ENCODE data around the gene FNIP1.
"Not testable (repeated sequence)": the region's sequence is repeated elsewhere in the genome, so short reads cannot be mapped to it uniquely, and the experiment has no call there.

Gene FNIP1

DNA sequence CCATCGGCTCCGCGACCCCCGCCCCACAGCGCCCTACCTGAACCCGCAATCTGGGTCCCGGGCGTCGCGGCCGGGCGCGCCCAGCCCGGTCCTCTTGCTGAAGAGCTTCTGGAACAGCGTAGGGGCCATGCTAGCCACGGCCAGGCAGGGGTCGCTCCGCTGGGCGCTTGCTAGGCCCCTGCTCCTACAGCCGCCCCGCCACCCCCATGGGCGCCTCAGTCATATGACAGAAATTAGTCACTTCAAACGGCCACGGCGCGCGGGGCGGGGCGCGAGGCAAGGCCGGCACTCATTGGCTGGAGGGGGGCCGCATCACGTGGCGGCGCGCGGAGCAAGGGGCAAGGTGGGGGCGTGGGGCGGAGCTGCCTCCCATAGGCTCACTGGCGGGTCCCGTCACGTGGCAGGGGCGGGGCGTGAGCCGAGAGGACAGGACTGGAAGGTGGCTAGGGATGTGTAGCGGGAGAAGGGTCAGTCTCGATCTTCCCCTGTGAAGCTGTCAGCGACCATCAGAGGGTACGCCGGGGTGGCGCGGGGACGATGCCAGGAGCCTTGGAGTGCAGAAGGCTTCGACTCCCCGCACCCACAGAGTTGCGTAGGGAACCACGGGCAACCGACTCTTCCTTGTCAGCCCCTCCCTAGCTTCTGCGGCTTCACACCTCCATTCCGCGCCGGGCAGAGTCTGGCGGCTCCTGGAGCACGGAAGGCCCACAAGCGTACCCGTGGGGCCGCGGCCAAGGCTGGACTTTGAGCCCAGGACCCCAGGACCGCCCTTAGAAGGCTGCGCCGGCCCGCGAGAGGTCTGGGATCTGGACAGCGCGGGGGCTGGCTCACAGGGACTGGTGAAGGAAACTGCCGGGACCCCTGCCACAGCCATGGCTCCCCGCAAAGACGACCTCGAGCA is at the start of gene FNIP1:
Gene FNIP1, minus strand, starts transcription at position 225 of the 901 bp plus-strand sequence. Its CDS starts 96 bp downstream, at position 129.
- no peaks in the 10 kb centered on the region for H3K27me3 ChIP-seq
- H3K4me3 ChIP-seq = peak within 1 kb of the TSS; percentile 96
- peaks cover 43% of the 10 kb centered on the region for H4K20me1 ChIP-seq
- no peaks in the 10 kb centered on the region; the same call in 1 of the 2 replicates for H3K36me3 ChIP-seq
- peak within 1 kb of the TSS; percentile 96 for H3K9ac ChIP-seq
- TF ChIP-seq Cebpa-rat (IDR thresholded peaks at IDR 0.05) = no peak
- H3K4me2 ChIP-seq = peak within 1 kb of the TSS; percentile 85
- peaks cover 32% of the 10 kb centered on the region for H3K4me1 ChIP-seq
- no peaks in the 10 kb centered on the region for H3K9me3 ChIP-seq
- peak within 1 kb of the TSS; percentile 96 for H3K27ac ChIP-seq

DNA sequence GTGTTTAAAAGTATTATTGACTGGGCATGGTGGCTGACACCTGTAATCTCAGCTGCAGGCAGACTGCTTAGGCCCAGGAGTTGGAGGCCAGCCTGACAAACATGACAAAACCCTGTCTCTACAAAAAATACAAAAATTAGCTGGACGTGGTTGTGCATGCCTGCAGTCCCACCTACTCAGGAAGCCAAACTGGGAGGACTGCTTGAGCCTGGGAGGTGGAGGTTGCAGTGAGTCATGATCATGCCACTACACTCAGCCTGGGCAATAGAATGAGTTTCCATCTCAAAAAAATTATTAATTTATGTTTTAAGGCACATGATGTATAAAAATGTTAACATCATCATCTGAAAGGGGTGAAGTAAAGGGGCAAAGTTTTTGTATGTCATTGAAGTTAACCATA is 49.7 kb upstream of the FNIP1 start:
- Histone ChIP-seq H3K4me2 (no peak overlapping the region), H3K9me3 (peaks cover 58% of the 10 kb centered on the region)
- TF ChIP-seq Cebpa-rat (IDR thresholded peaks at IDR 0.05) = no peak

DNA sequence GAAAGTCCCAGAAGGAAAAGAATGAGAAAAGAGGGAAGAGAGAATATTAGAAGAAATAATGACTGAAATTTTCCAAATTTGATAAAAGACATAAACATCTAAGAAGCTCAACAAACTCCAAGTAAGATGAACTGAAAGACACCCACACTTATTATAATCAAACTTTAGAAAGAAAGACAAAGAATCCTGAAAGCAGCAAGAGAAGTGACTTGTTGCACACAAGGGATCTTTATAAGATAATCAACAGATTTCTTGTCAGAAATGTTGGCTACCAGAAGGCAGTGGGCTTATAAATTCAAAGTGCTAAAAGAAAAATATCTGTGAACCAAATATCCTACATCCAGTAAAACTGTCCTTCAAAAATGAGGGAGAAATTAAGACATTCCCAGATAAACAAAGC is 49.0 kb upstream of the FNIP1 start:
- no peaks in the 10 kb centered on the region for H3K27me3 ChIP-seq
- no peak overlapping the region for H3K4me2 ChIP-seq
- H3K9me3 ChIP-seq = peaks cover 64% of the 10 kb centered on the region
- no peaks in the 10 kb centered on the region for H3K4me1 ChIP-seq
- TF ChIP-seq Cebpa-rat (IDR thresholded peaks at IDR 0.05) = no peak
- no peaks in the 10 kb centered on the region for H4K20me1 ChIP-seq
- H3K9ac ChIP-seq = no peak overlapping the region
- no peak overlapping the region for H3K4me3 ChIP-seq
- H3K27ac ChIP-seq = no peak overlapping the region
- H3K36me3 ChIP-seq = no peaks in the 10 kb centered on the region

More for the DNA sequence above, 49.7 kb upstream of the FNIP1 start:
- Histone ChIP-seq H3K27me3 (no peaks in the 10 kb centered on the region), H4K20me1 (no peaks in the 10 kb centered on the region), H3K9ac (no peak overlapping the region), H3K36me3 (no peaks in the 10 kb centered on the region), H3K27ac (no peak overlapping the region), H3K4me3 (no peak overlapping the region), H3K4me1 (no peaks in the 10 kb centered on the region)

DNA sequence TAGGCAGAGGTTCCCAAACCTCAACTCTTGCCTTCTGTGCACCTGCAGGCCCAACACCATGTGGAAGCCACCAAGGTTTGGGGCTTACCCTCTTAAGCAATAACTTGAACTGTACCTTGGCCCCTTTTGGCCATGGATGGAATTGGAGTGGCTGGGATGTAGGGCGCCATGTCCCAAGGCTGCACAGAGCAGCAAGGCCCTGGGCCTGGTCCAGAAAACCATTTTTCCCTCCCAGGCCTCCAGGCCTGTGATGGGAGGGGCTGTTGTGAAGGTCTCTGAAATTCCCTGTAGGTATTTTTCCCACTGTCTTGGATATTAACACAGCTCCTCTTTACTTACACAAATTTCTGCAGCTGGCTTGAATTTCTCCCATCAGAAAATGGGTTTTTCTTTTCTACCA is 46.2 kb upstream of the FNIP1 start:
- not testable (repeated sequence) for H3K27ac ChIP-seq, H3K27me3 ChIP-seq, H3K9ac ChIP-seq, H3K36me3 ChIP-seq, H3K4me3 ChIP-seq, H3K4me2 ChIP-seq, H3K4me1 ChIP-seq, H4K20me1 ChIP-seq
- peaks cover 68% of the 10 kb centered on the region for H3K9me3 ChIP-seq

DNA sequence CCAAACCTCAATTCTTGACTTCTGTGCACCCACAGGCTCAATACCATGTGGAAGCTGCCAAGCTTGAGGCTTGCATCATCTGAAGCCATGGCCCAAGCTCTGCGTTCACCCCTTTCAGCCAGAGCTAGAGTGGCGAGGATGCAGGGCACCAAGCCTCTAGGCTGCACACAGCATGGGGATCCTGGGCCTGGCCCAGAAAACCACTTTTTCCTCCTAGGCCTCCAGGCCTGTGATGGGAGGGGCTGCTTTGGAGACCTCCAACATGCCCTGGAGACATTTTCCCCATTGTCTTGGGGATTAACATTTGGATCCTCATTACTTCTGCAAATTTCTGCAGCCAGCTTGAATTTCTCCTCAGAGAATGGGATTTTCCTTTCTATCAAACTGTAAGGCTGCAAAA is 35.9 kb upstream of the FNIP1 start:
- H3K9ac ChIP-seq, H3K4me3 ChIP-seq, H3K27me3 ChIP-seq, H3K4me2 ChIP-seq, H3K4me1 ChIP-seq, H3K27ac ChIP-seq, H3K36me3 ChIP-seq, H4K20me1 ChIP-seq: not testable (repeated sequence)
- peaks cover 20% of the 10 kb centered on the region for H3K9me3 ChIP-seq

DNA sequence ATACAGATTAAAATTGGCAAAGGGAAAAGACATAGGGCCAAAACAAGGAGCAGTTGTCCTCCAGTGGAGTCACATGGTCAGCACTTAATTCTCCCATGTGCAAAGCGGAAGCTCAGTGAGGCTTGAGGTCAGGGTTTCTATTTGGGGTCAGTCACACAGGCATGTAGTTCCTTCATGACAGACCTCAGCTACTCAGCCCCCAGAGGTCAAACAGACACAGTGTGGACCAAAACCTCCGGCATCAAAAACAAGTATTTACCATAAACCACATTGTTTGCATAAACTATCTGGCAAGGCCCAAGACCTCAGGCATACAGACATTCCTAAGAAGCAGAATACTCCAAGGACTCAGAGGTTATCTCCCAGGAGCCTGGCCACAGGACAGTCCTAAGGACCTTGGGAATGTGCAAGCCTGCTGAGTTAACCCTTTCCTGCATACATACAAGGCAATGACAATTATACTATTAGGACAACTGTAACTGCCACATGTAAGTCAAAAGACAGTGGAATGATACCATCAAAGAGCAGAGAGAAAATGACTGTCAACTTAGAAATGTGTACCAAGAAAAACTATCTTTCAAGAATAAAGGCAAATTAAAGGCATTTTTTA is 28.7 kb upstream of the FNIP1 start:
- Histone ChIP-seq H3K9ac (no peak overlapping the region), H3K4me3 (no peak overlapping the region), H3K9me3 (peaks cover 15% of the 10 kb centered on the region), H3K36me3 (no peaks in the 10 kb centered on the region), H3K4me2 (no peak overlapping the region), H3K27ac (no peak overlapping the region), H4K20me1 (no peaks in the 10 kb centered on the region), H3K4me1 (no peaks in the 10 kb centered on the region), H3K27me3 (no peaks in the 10 kb centered on the region)
- TF ChIP-seq Cebpa-rat (IDR thresholded peaks at IDR 0.05) = no peak

DNA sequence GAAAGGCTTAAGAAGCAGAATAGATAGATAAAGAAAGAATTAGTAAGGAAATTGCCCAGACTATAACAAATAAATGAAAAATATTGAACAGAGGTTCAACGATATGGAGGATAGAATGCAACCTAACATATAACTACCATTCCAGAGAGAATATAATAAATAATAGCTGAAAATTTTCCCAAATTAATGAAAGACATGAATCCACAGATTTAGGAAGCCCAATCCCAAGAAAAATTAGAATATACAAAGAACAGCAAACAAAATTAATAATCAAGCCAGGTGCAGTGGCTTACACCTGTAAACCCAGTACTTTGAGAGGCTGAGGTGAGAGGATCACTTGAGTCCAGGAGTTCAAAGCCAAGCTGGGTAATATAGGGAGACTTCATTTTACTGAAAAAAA is 27.8 kb upstream of the FNIP1 start:
- Histone ChIP-seq H3K36me3 (no peaks in the 10 kb centered on the region), H3K9me3 (peaks cover 15% of the 10 kb centered on the region), H3K27me3 (no peaks in the 10 kb centered on the region), H3K4me2 (no peak overlapping the region), H3K9ac (no peak overlapping the region), H3K27ac (no peak overlapping the region), H3K4me3 (no peak overlapping the region), H4K20me1 (no peaks in the 10 kb centered on the region), H3K4me1 (no peaks in the 10 kb centered on the region)
- TF ChIP-seq Cebpa-rat (IDR thresholded peaks at IDR 0.05) = no peak

DNA sequence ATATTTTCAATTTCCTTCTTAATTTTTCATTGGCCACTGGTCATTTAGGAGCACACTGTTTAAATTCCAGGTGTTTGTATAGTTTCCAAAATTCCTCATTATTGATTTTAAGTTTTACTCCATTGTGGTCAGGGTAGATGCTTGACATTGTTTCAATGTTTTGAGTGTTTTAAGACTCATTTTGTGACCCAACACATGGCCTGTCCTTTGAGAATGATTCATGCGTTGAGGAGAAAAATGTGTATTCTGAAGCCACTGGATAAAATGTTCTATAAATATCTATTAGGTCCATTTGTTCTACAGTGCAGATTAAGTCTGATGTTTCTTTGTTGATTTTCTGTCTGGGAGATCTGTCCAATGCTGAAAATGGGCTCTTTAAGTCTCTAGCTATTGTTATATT is 24.4 kb upstream of the FNIP1 start:
- Histone ChIP-seq H4K20me1 (no peaks in the 10 kb centered on the region), H3K4me3 (no peak overlapping the region), H3K9ac (no peak overlapping the region), H3K4me1 (no peaks in the 10 kb centered on the region), H3K27ac (no peak overlapping the region), H3K27me3 (no peaks in the 10 kb centered on the region), H3K9me3 (peaks cover 5% of the 10 kb centered on the region; the same call in 1 of the 2 replicates), H3K36me3 (no peaks in the 10 kb centered on the region), H3K4me2 (no peak overlapping the region)
- no peak for TF ChIP-seq Cebpa-rat (IDR thresholded peaks at IDR 0.05)

DNA sequence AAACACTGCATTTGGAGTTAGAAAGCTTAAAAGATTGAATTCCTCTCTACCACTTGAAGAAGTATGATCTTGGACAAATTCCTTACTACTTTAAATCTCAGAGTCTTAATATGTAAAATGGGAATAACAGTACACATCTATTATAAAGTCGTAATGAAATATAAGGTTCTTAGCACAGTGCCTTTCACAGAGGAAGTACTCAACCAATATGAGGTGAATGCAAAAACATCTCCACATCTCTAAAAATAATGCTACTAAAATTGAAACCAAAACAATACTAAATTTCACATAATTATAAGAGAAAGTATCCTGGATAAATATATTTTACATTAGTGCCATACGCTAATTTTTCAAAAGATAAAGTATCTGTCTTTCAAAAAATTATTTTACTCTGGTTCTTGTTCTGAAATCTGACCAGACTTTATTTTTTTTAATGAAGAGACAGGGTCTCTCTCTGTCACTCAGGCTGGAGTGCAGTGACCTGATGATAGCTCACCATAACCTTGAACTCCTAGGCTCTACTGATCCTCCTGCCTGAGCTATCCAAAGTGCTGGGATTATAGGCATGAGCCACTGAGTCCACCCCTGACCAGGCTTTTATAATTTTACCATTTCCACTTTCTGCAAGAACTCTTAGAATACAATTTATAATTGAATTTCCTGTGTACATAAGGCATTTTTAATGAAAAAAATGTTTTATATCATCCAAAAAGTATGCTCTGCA is 21.3 kb upstream of the FNIP1 start:
- TF ChIP-seq Cebpa-rat (IDR thresholded peaks at IDR 0.05) = no peak
- H3K4me2 ChIP-seq = no peak overlapping the region
- H3K36me3 ChIP-seq = no peaks in the 10 kb centered on the region
- H3K9ac ChIP-seq = no peak overlapping the region
- H3K4me3 ChIP-seq = no peak overlapping the region
- no peak overlapping the region for H3K27ac ChIP-seq
- H3K9me3 ChIP-seq = no peaks in the 10 kb centered on the region
- H3K27me3 ChIP-seq = no peaks in the 10 kb centered on the region
- H4K20me1 ChIP-seq = no peaks in the 10 kb centered on the region
- no peaks in the 10 kb centered on the region for H3K4me1 ChIP-seq

DNA sequence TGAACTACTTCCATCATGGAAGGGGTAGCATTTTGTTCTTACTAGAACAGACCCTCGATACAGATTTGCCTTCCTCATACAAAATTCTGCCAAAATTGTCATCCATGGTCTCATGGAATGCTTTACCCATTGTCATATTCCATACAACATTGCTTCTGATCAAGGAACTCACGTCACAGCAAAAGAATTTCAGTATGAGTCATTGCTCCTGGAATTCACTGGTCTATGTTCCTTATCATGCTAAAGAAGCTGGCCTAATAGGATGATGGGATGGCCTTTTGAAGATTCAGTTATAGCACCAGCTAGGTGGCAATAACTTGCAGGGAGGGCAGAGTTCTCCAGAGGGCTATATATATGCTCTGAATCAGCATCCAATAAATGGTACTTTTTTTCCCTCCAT is 18.2 kb upstream of the FNIP1 start:
- Histone ChIP-seq H3K9ac (no peak overlapping the region), H3K4me2 (no peak overlapping the region), H4K20me1 (no peaks in the 10 kb centered on the region), H3K4me3 (no peak overlapping the region), H3K36me3 (no peaks in the 10 kb centered on the region), H3K27ac (no peak overlapping the region), H3K4me1 (peaks cover 14% of the 10 kb centered on the region), H3K27me3 (no peaks in the 10 kb centered on the region), H3K9me3 (no peaks in the 10 kb centered on the region)
- TF ChIP-seq Cebpa-rat (IDR thresholded peaks at IDR 0.05) = no peak

Measured in BLaER1 (cell line).